Fibroblast of mammary gland (primary cell): Measurements from ENCODE around the gene DRC3.

Experiments
- DNase-seq: peaks from one replicate; pipeline ENCODE4 v3.0.0-alpha.2; 2010; ENCODE audit warnings: low read depth
- H3K4me3 ChIP-seq: 2 replicates; pipeline ENCODE4 v1.5.1; 2011; ENCODE audit warnings: low read depth, mild to moderate bottlenecking, low read length, moderate library complexity; ENCODE audit not compliant: control insufficient read depth
- TF ChIP-seq, protein P1 (sequence below): conservative IDR thresholded peaks from 2 replicates; pipeline ENCODE4 v1.5.1; 2011; ENCODE audit warnings: low read depth, low read length, inconsistent platforms; ENCODE audit not compliant: control insufficient read depth, insufficient read depth

DRC3 gene

GRCh38 chr17:17975436-17975835 lies 2.8 kb downstream of the DRC3 start:
- H3K4me3 ChIP-seq = no peak overlapping the region
- TF ChIP-seq, protein P1, sequence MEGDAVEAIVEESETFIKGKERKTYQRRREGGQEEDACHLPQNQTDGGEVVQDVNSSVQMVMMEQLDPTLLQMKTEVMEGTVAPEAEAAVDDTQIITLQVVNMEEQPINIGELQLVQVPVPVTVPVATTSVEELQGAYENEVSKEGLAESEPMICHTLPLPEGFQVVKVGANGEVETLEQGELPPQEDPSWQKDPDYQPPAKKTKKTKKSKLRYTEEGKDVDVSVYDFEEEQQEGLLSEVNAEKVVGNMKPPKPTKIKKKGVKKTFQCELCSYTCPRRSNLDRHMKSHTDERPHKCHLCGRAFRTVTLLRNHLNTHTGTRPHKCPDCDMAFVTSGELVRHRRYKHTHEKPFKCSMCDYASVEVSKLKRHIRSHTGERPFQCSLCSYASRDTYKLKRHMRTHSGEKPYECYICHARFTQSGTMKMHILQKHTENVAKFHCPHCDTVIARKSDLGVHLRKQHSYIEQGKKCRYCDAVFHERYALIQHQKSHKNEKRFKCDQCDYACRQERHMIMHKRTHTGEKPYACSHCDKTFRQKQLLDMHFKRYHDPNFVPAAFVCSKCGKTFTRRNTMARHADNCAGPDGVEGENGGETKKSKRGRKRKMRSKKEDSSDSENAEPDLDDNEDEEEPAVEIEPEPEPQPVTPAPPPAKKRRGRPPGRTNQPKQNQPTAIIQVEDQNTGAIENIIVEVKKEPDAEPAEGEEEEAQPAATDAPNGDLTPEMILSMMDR = no peak
- no peak for DNase-seq

DNA sequence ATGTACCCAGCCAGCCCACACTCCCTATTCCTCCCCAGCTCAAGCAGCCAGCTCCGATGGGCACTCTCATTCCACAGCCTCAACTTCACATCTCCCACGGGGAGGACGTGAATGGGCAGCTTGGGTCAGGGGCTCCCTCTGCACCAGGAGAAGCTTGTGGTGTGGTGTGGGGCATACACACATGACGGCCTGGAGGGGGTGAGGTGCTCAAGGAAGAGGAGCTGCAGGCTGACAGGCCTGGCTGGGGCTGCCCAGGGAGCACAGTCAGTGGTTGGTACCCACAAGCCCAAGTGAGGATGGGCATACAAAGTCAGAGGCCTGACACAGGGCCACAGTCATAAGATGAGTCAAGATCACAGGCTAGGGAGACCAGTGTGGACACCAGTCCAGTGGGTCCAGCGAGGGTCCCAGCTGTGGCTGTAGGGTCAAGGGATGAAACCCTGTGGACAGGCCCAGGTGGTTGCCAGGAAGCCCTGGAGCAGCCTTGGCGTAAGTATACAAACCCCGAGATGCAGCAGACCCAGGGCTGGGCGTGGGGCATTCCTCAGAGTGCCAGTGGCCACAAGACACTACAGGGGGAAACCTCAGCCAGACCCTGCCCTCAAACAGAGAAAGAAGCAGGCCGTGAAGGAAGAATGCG lies 4.4 kb downstream of the DRC3 start:
- DNase-seq = no peak
- TF ChIP-seq, protein P1 = no peak
- H3K4me3 ChIP-seq = no peak overlapping the region

GRCh38 chr17:17978481-17979424 lies 6.1 kb downstream of the DRC3 start:
- TF ChIP-seq, protein P1 = no peak
- no peak overlapping the region for H3K4me3 ChIP-seq
- no peak for DNase-seq

- H3K4me3 ChIP-seq = no peak overlapping the region
- DNase-seq = no peak
- TF ChIP-seq, protein P1 = no peak
These were observed 7.1 kb downstream of the DRC3 start for GRCh38 chr17:17979778-17980177.

DNA sequence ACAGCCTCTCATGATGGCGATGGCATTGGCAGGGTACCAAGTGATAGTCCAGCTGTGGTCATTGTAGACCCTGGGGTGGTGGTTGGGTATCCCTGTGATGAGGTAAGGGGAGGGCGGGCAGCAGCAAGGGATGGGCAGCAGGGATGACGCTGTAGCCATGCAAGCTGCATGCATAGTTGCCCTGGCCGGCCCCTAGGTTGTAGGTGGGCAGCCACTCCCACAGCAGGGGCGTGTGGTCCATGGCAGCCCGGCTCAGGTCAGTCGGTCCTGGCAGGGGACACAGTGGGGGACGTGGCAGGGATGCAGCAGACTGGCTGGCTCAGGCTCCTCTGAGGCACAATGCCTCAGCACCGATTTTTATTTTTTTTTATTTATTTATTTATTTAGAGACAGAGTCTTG lies 8.7 kb downstream of the DRC3 start:
- H3K4me3 ChIP-seq = no peak overlapping the region
- DNase-seq = no peak
- TF ChIP-seq, protein P1 = no peak

GRCh38 chr17:17982801-17983200 lies 10.1 kb downstream of the DRC3 start:
- TF ChIP-seq, protein P1 = no peak
- no peak overlapping the region for H3K4me3 ChIP-seq
- DNase-seq = no peak
